ENCODE results near the gene RPS6KA3. TPM values are rescaled to one million over a fixed set of nuclear protein-coding genes. Genes with fewer than 3 reads are reported as not detected.

Gene RPS6KA3
- total and polyA plus RNA-seq, 2 of the 8 experiments (the other 6 are each of a cell fraction or from before 2014, with no cell fraction given), result 7.1 to 13.0 TPM

DNA sequence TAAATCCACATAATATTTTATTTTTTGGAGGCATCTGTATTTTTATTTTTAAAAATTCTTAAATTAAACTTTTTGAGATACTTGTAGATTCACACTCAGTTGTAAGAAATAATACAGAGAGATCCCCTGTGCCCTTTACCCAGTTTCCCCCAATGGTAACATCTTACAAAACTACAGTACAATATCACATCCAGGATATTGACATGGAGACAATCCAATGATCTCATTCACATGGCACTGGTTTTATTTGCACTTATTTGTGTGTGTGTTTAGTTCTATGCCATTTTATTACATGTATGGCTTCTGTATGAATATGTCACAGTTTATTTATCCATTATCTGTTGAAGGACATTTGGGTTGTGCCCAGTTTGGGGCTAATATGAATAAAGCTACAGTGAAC, 89.6 kb downstream of the RPS6KA3 start:
- no peak overlapping the region for H4K8ac ChIP-seq (ENCODE audit: extremely low read depth, insufficient read depth, low read length)
- DNase-seq (ENCODE audit: low read depth in 1 of 2, low spot score in 2 of 2), result no peak
- TF ChIP-seq ASH2L (IDR thresholded peaks at IDR 0.05; ENCODE audit: low read length), result no peak
- TF ChIP-seq, protein P1, sequence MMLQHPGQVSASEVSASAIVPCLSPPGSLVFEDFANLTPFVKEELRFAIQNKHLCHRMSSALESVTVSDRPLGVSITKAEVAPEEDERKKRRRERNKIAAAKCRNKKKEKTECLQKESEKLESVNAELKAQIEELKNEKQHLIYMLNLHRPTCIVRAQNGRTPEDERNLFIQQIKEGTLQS (IDR thresholded peaks at IDR 0.05; ENCODE audit: insufficient read depth, low read depth, low read length), result no peak
- TF ChIP-seq MAX (IDR thresholded peaks at IDR 0.05), result no peak
- TF ChIP-seq CHD1 (IDR thresholded peaks at IDR 0.05; ENCODE audit: low read depth, low read length), result no peak
- TF ChIP-seq POU5F1 (IDR thresholded peaks at IDR 0.05; ENCODE audit: low read depth, low read length), result no peak
- no peak for TF ChIP-seq EGR1 (IDR thresholded peaks at IDR 0.05; ENCODE audit: borderline replicate concordance, low read depth, low read length)
- no peak for TF ChIP-seq SAP30 (IDR thresholded peaks at IDR 0.05; ENCODE audit: insufficient read depth, insufficient replicate concordance, low read length)
- TF ChIP-seq HDAC6 (IDR thresholded peaks at IDR 0.05; ENCODE audit: low read depth, low read length), result no peak
- TF ChIP-seq FOSL1 (IDR thresholded peaks at IDR 0.05; ENCODE audit: insufficient read depth, low read depth, low read length), result no peak
- no peak for TF ChIP-seq SUZ12 (IDR thresholded peaks at IDR 0.05; ENCODE audit: low read length)
- TF ChIP-seq SIN3A (conservative IDR thresholded peaks at IDR 0.05 in 1 of 2, IDR thresholded peaks at IDR 0.05 in 1 of 2; ENCODE audit: low read depth in 1 of 2, low read length in 2 of 2), result no peak
- no peak for TF ChIP-seq POLR2A (IDR thresholded peaks at IDR 0.05; ENCODE audit: control extremely low read depth in 1 of 2, low read depth in 2 of 2, low read length in 2 of 2)
- TF ChIP-seq SRF (IDR thresholded peaks at IDR 0.05; ENCODE audit: low read depth, low read length), result no peak
- TF ChIP-seq BCL11A (IDR thresholded peaks at IDR 0.05; ENCODE audit: low read depth in 2 of 2, low read length in 2 of 2), result no peak
- no peak for TF ChIP-seq PHF8 (conservative IDR thresholded peaks at IDR 0.05; ENCODE audit: low read depth, low read length)

More for the DNA sequence above, 89.6 kb downstream of the RPS6KA3 start:
- no peak overlapping the region for H3K27ac ChIP-seq (ENCODE audit: low read depth, low read length)
- no peaks in the 10 kb centered on the region for H3K23me2 ChIP-seq (ENCODE audit: low read depth, low read length)
- no peaks in the 10 kb centered on the region for H3K4me1 ChIP-seq (replicated peaks in 1 of 4; ENCODE audit: control insufficient read depth in 3 of 4, insufficient read depth in 4 of 4, low read length in 3 of 4)
- H3K79me1 ChIP-seq (ENCODE audit: low read depth, low read length), result no peaks in the 10 kb centered on the region
- H3K4ac ChIP-seq (replicated peaks; ENCODE audit: insufficient read length, low read depth, low read length), result no peak overlapping the region
- no peaks in the 10 kb centered on the region for H4K20me1 ChIP-seq (replicated peaks in 1 of 2; ENCODE audit: control insufficient read depth in 1 of 2, insufficient read depth in 2 of 2, low read length in 2 of 2)
- no peaks in the 10 kb centered on the region for H3K27me3 ChIP-seq (replicated peaks in 1 of 4; ENCODE audit: control insufficient read depth in 3 of 4, extremely low read depth in 1 of 4, insufficient read depth in 3 of 4, low read length in 3 of 4)
- H3K18ac ChIP-seq (ENCODE audit: extremely low read depth, low read length), result no peak overlapping the region
- H4K91ac ChIP-seq (replicated peaks; ENCODE audit: insufficient read length, low read length), result no peak overlapping the region
- H3K56ac ChIP-seq (replicated peaks; ENCODE audit: insufficient read length, low read depth, low read length), result no peak overlapping the region
- H3K4me3 ChIP-seq (ENCODE audit: extremely low read depth in 1 of 4, insufficient read depth in 2 of 4, low read depth in 3 of 4, low read length in 4 of 4), result no peak overlapping the region
- H4K5ac ChIP-seq (ENCODE audit: insufficient read length, low read depth, low read length), result no peak overlapping the region
- ChIA-PET POLR2A (ENCODE audit: partially characterized antibody) (no interaction called here), CTCF (ENCODE audit: partially characterized antibody) (no interaction called here)
- H2AFZ ChIP-seq (ENCODE audit: low read length), result no peak overlapping the region
- H2BK5ac ChIP-seq (ENCODE audit: low read depth, low read length), result no peak overlapping the region
- no peak for FAIRE-seq
- no peak overlapping the region for H3K14ac ChIP-seq (ENCODE audit: insufficient read length)
- H2BK12ac ChIP-seq (ENCODE audit: low read depth, low read length), result no peak overlapping the region
- no peaks in the 10 kb centered on the region for H3K79me2 ChIP-seq (ENCODE audit: control insufficient read depth in 1 of 2, insufficient read depth in 2 of 2, low read length in 2 of 2)
- no peaks in the 10 kb centered on the region for H3K9me3 ChIP-seq (ENCODE audit: insufficient read depth in 2 of 2, low read depth in 1 of 2, low read length in 1 of 2)
- no peak overlapping the region for H3K23ac ChIP-seq (ENCODE audit: insufficient read length)
- no peak overlapping the region for H2BK15ac ChIP-seq (ENCODE audit: low read length)
- no peak overlapping the region for H2BK20ac ChIP-seq (ENCODE audit: low read length)
- no peak overlapping the region for H2AK5ac ChIP-seq (ENCODE audit: low read depth, low read length)
- peaks cover 0 to 14% (median 0%) of the 10 kb centered on the region in 4 experiments; a peak in 4 of 8 replicates for H3K36me3 ChIP-seq (ENCODE audit: control insufficient read depth in 2 of 4, insufficient read depth in 4 of 4, low read length in 3 of 4)
- H3K9ac ChIP-seq (replicated peaks in 1 of 4; ENCODE audit: extremely low read depth in 1 of 4, low read depth in 3 of 4, low read length in 3 of 4), result no peak overlapping the region
- H3K4me2 ChIP-seq (ENCODE audit: insufficient read depth in 1 of 2, low read depth in 2 of 2, low read length in 2 of 2), result no peak overlapping the region
- H2BK120ac ChIP-seq (replicated peaks; ENCODE audit: low read depth, low read length), result no peak overlapping the region
